Chondrocyte (in vitro differentiated cells): ENCODE data around the gene ATP5IF1. TPM values are rescaled to one million over a fixed set of nuclear protein-coding genes. Genes with fewer than 3 reads are reported as not detected.

ENCODE experiments used
- DNase-seq: peaks from one replicate; pipeline ENCODE4 v3.0.0; 2021; ENCODE audit warnings: mixed read lengths, low spot score
- H3K27ac Mint-ChIP-seq: one replicate; pipeline ENCODE4 v1.8.0; 2021; ENCODE audit warnings: mild to moderate bottlenecking, moderate library complexity, mixed read lengths; ENCODE audit not compliant: unreplicated experiment
- H3K27me3 Mint-ChIP-seq: 2 replicates; pipeline ENCODE4 v1.8.0; 2021; ENCODE audit warnings: low read depth, mixed read lengths
- H3K36me3 Mint-ChIP-seq: 2 replicates; pipeline ENCODE4 v1.8.0; 2021; ENCODE audit warnings: low read depth, mixed read lengths
- H3K4me1 Mint-ChIP-seq: 2 replicates; pipeline ENCODE4 v1.8.0; 2021; ENCODE audit warnings: low read depth, mild to moderate bottlenecking, mixed read lengths
- H3K4me3 Mint-ChIP-seq: one replicate; pipeline ENCODE4 v1.8.0; 2021; ENCODE audit warnings: mild to moderate bottlenecking, moderate library complexity, mixed read lengths; ENCODE audit not compliant: unreplicated experiment
- H3K9me3 Mint-ChIP-seq: 2 replicates; pipeline ENCODE4 v1.8.0; 2021; ENCODE audit warnings: low read depth, mixed read lengths
- CTCF ChIP-seq: fragments of 200-600 bp; sonication (generic); IDR thresholded peaks from 2 replicates; pipeline ENCODE4 v1.5.0; 2021; ENCODE audit warnings: antibody characterized with exemption, mild to moderate bottlenecking, moderate library complexity
- long read RNA-seq: library from polyadenylated mRNA; stranded (forward); transcript quantifications from one replicate; pipeline ENCODE4 v2.0.0, GENCODE V29; 2021
- total RNA-seq: library from RNA; stranded (reverse); gene quantifications from 3 replicates; pipeline ENCODE4 v1.2.1, GENCODE V29; 2021

The ATP5IF1 gene
- total RNA-seq, result 125 to 175 TPM (median 137 TPM) in 3 replicates
- long read RNA-seq, transcript ATP5IF1-202 (2 exons, 1,855 nt), result minor isoform, 14 of 157 reads
- long read RNA-seq, transcript ATP5IF1-201 (3 exons, 494 nt), result major isoform, 139 of 157 reads
- long read RNA-seq, partial matches to known transcripts, result 0 of 157 reads
- long read RNA-seq, other reads (novel, unspliced or antisense), result 2 of 157 reads

GRCh38 chr1:28235755-28236655, at the start of gene ATP5IF1:
Gene ATP5IF1 (plus strand): TSS chr1:28236124. CDS start chr1:28236184, 60 bp downstream.
- no peak for TF ChIP-seq CTCF
- peaks cover 18% of the 10 kb centered on the region for H3K4me1 Mint-ChIP-seq
- H3K27me3 Mint-ChIP-seq, result no peaks in the 10 kb centered on the region
- no peaks in the 10 kb centered on the region for H3K9me3 Mint-ChIP-seq
- no peaks in the 10 kb centered on the region for H3K36me3 Mint-ChIP-seq
- peak; percentile 98 for DNase-seq
- no peak within 1 kb of the TSS for H3K4me3 Mint-ChIP-seq
- H3K27ac Mint-ChIP-seq, result no peak within 1 kb of the TSS

- no peak overlapping the region for H3K4me3 Mint-ChIP-seq
- no peaks in the 10 kb centered on the region for H3K36me3 Mint-ChIP-seq
- H3K4me1 Mint-ChIP-seq, result peaks cover 7% of the 10 kb centered on the region
- DNase-seq, result no peak
- H3K9me3 Mint-ChIP-seq, result no peaks in the 10 kb centered on the region
- peak overlapping the region; percentile 43 for H3K27ac Mint-ChIP-seq
- TF ChIP-seq CTCF, result no peak
- no peaks in the 10 kb centered on the region for H3K27me3 Mint-ChIP-seq
Observed at GRCh38 chr1:28190337-28190979, 45.5 kb upstream of the ATP5IF1 start.

- no peaks in the 10 kb centered on the region for H3K36me3 Mint-ChIP-seq
Observed at GRCh38 chr1:28190996-28191645, 44.8 kb upstream of the ATP5IF1 start.

GRCh38 chr1:28193701-28194161, 42.2 kb upstream of the ATP5IF1 start:
- Mint-ChIP-seq H3K27ac (no peak overlapping the region), H3K4me3 (no peak overlapping the region), H3K36me3 (peaks cover 2% of the 10 kb centered on the region), H3K9me3 (no peaks in the 10 kb centered on the region), H3K4me1 (peaks cover 19% of the 10 kb centered on the region), H3K27me3 (no peaks in the 10 kb centered on the region)
- peak; percentile 59 for DNase-seq
- TF ChIP-seq CTCF, result no peak

More at GRCh38 chr1:28190996-28191645, 44.8 kb upstream of the ATP5IF1 start:
- no peak for TF ChIP-seq CTCF
- Mint-ChIP-seq H3K27ac (peak overlapping the region; percentile 66), H3K4me1 (peaks cover 7% of the 10 kb centered on the region), H3K4me3 (no peak overlapping the region), H3K27me3 (no peaks in the 10 kb centered on the region), H3K9me3 (no peaks in the 10 kb centered on the region)
- DNase-seq, result peak; percentile 49
